Large intestine (tissue), 3 donors: ENCODE measurements around the gene NPHS1. TPM values are rescaled to one million over a fixed set of nuclear protein-coding genes. Genes with fewer than 3 reads are reported as not detected.

Experiments
- DNase-seq, 2 donors: peaks; one replicate each; pipeline versions ENCODE4 v3.0.0 to v3.0.0-alpha.2; 2013
- H3K27ac ChIP-seq: one replicate; pipeline ENCODE4 v1.5.1; 2013; ENCODE audit warnings: low read length
- H3K27me3 ChIP-seq: 2 replicates; pipeline ENCODE4 v1.6.1; 2013; ENCODE audit warnings: low read length; ENCODE audit not compliant: control insufficient read depth, insufficient read depth
- H3K36me3 ChIP-seq: 2 replicates; pipeline ENCODE4 v1.6.1; 2013; ENCODE audit warnings: low read length; ENCODE audit not compliant: control insufficient read depth, insufficient read depth
- H3K4me1 ChIP-seq: one replicate; pipeline ENCODE4 v1.6.1; 2013; ENCODE audit warnings: low read length; ENCODE audit not compliant: control insufficient read depth, insufficient read depth
- H3K4me3 ChIP-seq: one replicate; pipeline ENCODE4 v1.5.1; 2013; ENCODE audit warnings: low read length
- H3K9me3 ChIP-seq: one replicate; pipeline ENCODE4 v1.6.1; 2013; ENCODE audit warnings: mild to moderate bottlenecking, low read depth, low read length, moderate library complexity; ENCODE audit not compliant: control insufficient read depth
- WGBS: methylation state at CpG from one replicate; pipeline ENCODE4 v1.1.5; 2013; ENCODE audit warnings: low lambda C conversion rate; ENCODE audit not compliant: insufficient coverage; 5-methylcytosine and 5-hydroxymethylcytosine counted together
- polyA plus RNA-seq: library from polyadenylated mRNA; unstranded; fragments of 120-200 nt; gene quantifications from one replicate; pipeline ENCODE4 v1.2.1, GENCODE V29; 2013

The NPHS1 gene
- polyA plus RNA-seq, 1 donor, result 3.2 TPM

GRCh38 chr19:35848919-35849505, 3.3 kb downstream of the NPHS1 start:
- Histone ChIP-seq H3K4me3 (no peak overlapping the region), H3K9me3 (peaks cover 6% of the 10 kb centered on the region), H3K27ac (no peak overlapping the region), H3K27me3 (peaks cover 53% of the 10 kb centered on the region), H3K4me1 (peaks cover 12% of the 10 kb centered on the region), H3K36me3 (no peaks in the 10 kb centered on the region)
- no CpG with 5 or more reads among the region's 18 CpGs for WGBS
- no peak for DNase-seq

- WGBS, result no CpG with 5 or more reads among the region's 8 CpGs
- H3K4me1 ChIP-seq, result peaks cover 14% of the 10 kb centered on the region
- peaks cover 56% of the 10 kb centered on the region for H3K27me3 ChIP-seq
- no peak for DNase-seq
- no peaks in the 10 kb centered on the region for H3K36me3 ChIP-seq
- no peak overlapping the region for H3K27ac ChIP-seq
- H3K9me3 ChIP-seq, result peaks cover 8% of the 10 kb centered on the region
- no peak overlapping the region for H3K4me3 ChIP-seq
Observed at GRCh38 chr19:35848486-35848885, 3.8 kb downstream of the NPHS1 start.

GRCh38 chr19:35847911-35848310, 4.4 kb downstream of the NPHS1 start:
- WGBS, result no CpG with 5 or more reads among the region's 8 CpGs
- Histone ChIP-seq H3K27me3 (peaks cover 54% of the 10 kb centered on the region), H3K27ac (no peak overlapping the region), H3K36me3 (no peaks in the 10 kb centered on the region), H3K4me3 (no peak overlapping the region), H3K9me3 (peaks cover 8% of the 10 kb centered on the region), H3K4me1 (peaks cover 14% of the 10 kb centered on the region)
- no peak for DNase-seq

- peak; percentile 21 to 48 for DNase-seq
Observed at GRCh38 chr19:35846038-35846668, 6.2 kb downstream of the NPHS1 start.

GRCh38 chr19:35845215-35846037, 6.9 kb downstream of the NPHS1 start:
- Histone ChIP-seq H3K27me3 (peaks cover 39% of the 10 kb centered on the region), H3K36me3 (no peaks in the 10 kb centered on the region), H3K4me3 (peak overlapping the region; percentile 35), H3K27ac (no peak overlapping the region), H3K9me3 (peaks cover 4% of the 10 kb centered on the region), H3K4me1 (peaks cover 14% of the 10 kb centered on the region)
- WGBS, result 13% methylated on average over 2 of the region's 63 CpGs
- peak; percentile 68 to 84 for DNase-seq

More at GRCh38 chr19:35846038-35846668, 6.2 kb downstream of the NPHS1 start:
- Histone ChIP-seq H3K4me3 (peak overlapping the region; percentile 35), H3K27ac (no peak overlapping the region), H3K4me1 (peaks cover 14% of the 10 kb centered on the region), H3K27me3 (peaks cover 45% of the 10 kb centered on the region), H3K9me3 (peaks cover 4% of the 10 kb centered on the region), H3K36me3 (no peaks in the 10 kb centered on the region)
- 0% methylated on average over 1 of the region's 26 CpGs for WGBS

- WGBS, result 87% methylated on average over 3 of the region's 16 CpGs
- H3K27ac ChIP-seq, result no peak overlapping the region
- peaks cover 39% of the 10 kb centered on the region for H3K27me3 ChIP-seq
- no peaks in the 10 kb centered on the region for H3K36me3 ChIP-seq
- peaks cover 14% of the 10 kb centered on the region for H3K4me1 ChIP-seq
- peak in 1 of 2 donors; percentile 1 for DNase-seq
- peaks cover 4% of the 10 kb centered on the region for H3K9me3 ChIP-seq
- H3K4me3 ChIP-seq, result no peak overlapping the region
Observed at GRCh38 chr19:35844482-35845214, 7.7 kb downstream of the NPHS1 start.

- no CpG with 5 or more reads among the region's 42 CpGs for WGBS
- H3K9me3 ChIP-seq, result peaks cover 4% of the 10 kb centered on the region
- peak; percentile 39 to 53 for DNase-seq
- peaks cover 14% of the 10 kb centered on the region for H3K4me1 ChIP-seq
- H3K27ac ChIP-seq, result no peak overlapping the region
- H3K27me3 ChIP-seq, result peaks cover 39% of the 10 kb centered on the region
- H3K4me3 ChIP-seq, result no peak overlapping the region
- no peaks in the 10 kb centered on the region for H3K36me3 ChIP-seq
Observed at GRCh38 chr19:35843676-35844481, 8.4 kb downstream of the NPHS1 start.

GRCh38 chr19:35842666-35843272, 9.5 kb downstream of the NPHS1 start:
- Histone ChIP-seq H3K36me3 (no peaks in the 10 kb centered on the region), H3K4me1 (peaks cover 14% of the 10 kb centered on the region), H3K27me3 (peaks cover 36% of the 10 kb centered on the region), H3K4me3 (no peak overlapping the region), H3K27ac (no peak overlapping the region), H3K9me3 (peaks cover 4% of the 10 kb centered on the region)
- DNase-seq, result peak in 1 of 2 donors; percentile 0
- 93% methylated on average over 4 of the region's 4 CpGs for WGBS

GRCh38 chr19:35841961-35842595, 10.2 kb downstream of the NPHS1 start:
- H3K4me3 ChIP-seq, result no peak overlapping the region
- WGBS, result no CpG with 5 or more reads among the region's 13 CpGs
- peaks cover 36% of the 10 kb centered on the region for H3K27me3 ChIP-seq
- H3K36me3 ChIP-seq, result no peaks in the 10 kb centered on the region
- peak in 1 of 2 donors; percentile 0 for DNase-seq
- H3K9me3 ChIP-seq, result peaks cover 4% of the 10 kb centered on the region
- H3K4me1 ChIP-seq, result peaks cover 14% of the 10 kb centered on the region
- H3K27ac ChIP-seq, result no peak overlapping the region
